Liver (tissue), 6 donors: ENCODE measurements around the gene EMP2. TPM values are rescaled to one million over a fixed set of nuclear protein-coding genes. Genes with fewer than 3 reads are reported as not detected.

Experiments
- GABPA ChIP-seq, 2 donors: IDR thresholded peaks in 1 of 2; conservative IDR thresholded peaks in 1 of 2; 2 replicates each; pipeline ENCODE4 v1.6.1; 2016; ENCODE audit warnings: antibody characterized with exemption in 2 of 2, mild to moderate bottlenecking in 1 of 2, moderate library complexity in 1 of 2
- TAF1 ChIP-seq: conservative IDR thresholded peaks from 2 replicates; pipeline ENCODE4 v1.6.1; 2016; ENCODE audit warnings: antibody characterized with exemption, mild to moderate bottlenecking
- polyA plus RNA-seq, 2 donors: library from polyadenylated mRNA; stranded (reverse) in 1 of 2; unstranded in 1 of 2; fragments of 200-250 nt in 1 of 2; fragments of >200 nt in 1 of 2; fragmentation: Nextera tagmentation in 1 of 2; extraction: Ambion mirVana in 1 of 2; gene quantifications; one replicate each; pipeline versions ENCODE4 v1.2.1 to v1.2.3, GENCODE V29; 2013 to 2015
- small RNA-seq: library from RNA; depleted of rRNA; stranded (forward); fragments of <200 nt; gene quantifications from one replicate; pipeline ENCODE3, GENCODE V24; 2014
- total RNA-seq, 2 donors: library from RNA; depleted of rRNA; stranded (reverse); fragments of >200 nt; gene quantifications; one replicate each; pipeline ENCODE4 v1.2.3, GENCODE V29; 2014
- donor health status: healthy.
- donor health status: healthy.
- donor health status: healthy.

The EMP2 gene
- total and polyA plus RNA-seq, 4 donors: 6.2 to 138 (median 66.7) TPM

GRCh38 chr16:10480151-10480550, 100.2 kb downstream of the EMP2 start (continued):
- no peak for TF ChIP-seq TAF1
- TF ChIP-seq GABPA (IDR thresholded peaks at IDR 0.05 in 1 of 2, conservative IDR thresholded peaks at IDR 0.05 in 1 of 2): no peak

Small RNA genes within 50 kb of the gene (small RNA-seq; reads per million reads assigned to genes)
- not detected for gene RNU6-633P

Other genes with a start within 250 kb of the EMP2 start
- gene ATF7IP2, start 194.5 kb downstream of the EMP2 start, total RNA-seq: 10 to 100 TPM; 14.3 to 60.4 TPM
- 10 to 100 TPM; 16.8 to 43.5 TPM for gene ATF7IP2, start 194.5 kb downstream of the EMP2 start, polyA plus RNA-seq
- gene TEKT5, start 114.3 kb upstream of the EMP2 start, total RNA-seq: under 1 TPM in 1 of 2 donors, not detected in 1; 0.92 TPM
- under 1 TPM in 1 of 2 donors, not detected in 1; 0.13 TPM for gene TEKT5, start 114.3 kb upstream of the EMP2 start, polyA plus RNA-seq
- gene NUBP1, start 163.2 kb upstream of the EMP2 start, total RNA-seq: 10 to 100 TPM; 16.6 to 18.9 TPM
- gene NUBP1, start 163.2 kb upstream of the EMP2 start, polyA plus RNA-seq: 10 to 100 TPM; 21.7 to 22.5 TPM
- gene TVP23A, start 238.2 kb upstream of the EMP2 start, total RNA-seq: under 1 TPM in 1 of 2 donors, not detected in 1; 0.09 TPM
- gene TVP23A, start 238.2 kb upstream of the EMP2 start, polyA plus RNA-seq: under 1 TPM; 0.09 to 0.32 TPM